OCI-LY3 (cell line): ENCODE measurements around the gene PHOSPHO1.
A peak's percentile ranks its signal among the peaks of the same experiment; 100 is the strongest.

ENCODE experiments used
- H2AFZ ChIP-seq: fragments of 200-600, 300-600 bp; shearing (Covaris generic); 2 replicates; pipeline ENCODE4 v1.6.0; 2014; ENCODE audit warnings: antibody characterized with exemption, low read depth, low read length
- H3K27ac ChIP-seq: fragments of 200-600, 300-600 bp; sonication (generic); 2 replicates; pipeline ENCODE4 v1.5.1; 2014; ENCODE audit warnings: mild to moderate bottlenecking, low read length, moderate library complexity, mixed read lengths
- H3K27me3 ChIP-seq: fragments of 200-600, 300-600 bp; sonication (generic); 2 replicates; pipeline ENCODE4 v1.6.1; 2014; ENCODE audit warnings: low read depth, low read length, mixed read lengths
- H3K36me3 ChIP-seq: fragments of 200-600, 300-600 bp; sonication (generic); replicated peaks from 2 replicates; pipeline ENCODE3; 2014; ENCODE audit warnings: low read depth, low read length, mixed read lengths
- H3K4me1 ChIP-seq: fragments of 300-600, 200-600 bp; sonication (generic); 2 replicates; pipeline ENCODE4 v1.6.1; 2014; ENCODE audit warnings: low read length, mixed read lengths
- H3K4me2 ChIP-seq: fragments of 200-600, 300-600 bp; sonication (generic); 2 replicates; pipeline ENCODE4 v1.6.1; 2014; ENCODE audit warnings: low read length, mixed read lengths
- H3K4me3 ChIP-seq: fragments of 300-600, 200-600 bp; sonication (generic); 2 replicates; pipeline ENCODE4 v1.5.1; 2014; ENCODE audit warnings: antibody characterized with exemption, mild to moderate bottlenecking, low read length, moderate library complexity
- H3K79me2 ChIP-seq: fragments of 300-600, 200-600 bp; shearing (Covaris generic); 2 replicates; pipeline ENCODE4 v1.6.1; 2014; ENCODE audit warnings: mild to moderate bottlenecking, low read length, mixed read lengths
- H3K9ac ChIP-seq: fragments of 300-600, 200-600 bp; shearing (Covaris generic); 2 replicates; pipeline ENCODE4 v1.6.0; 2014; ENCODE audit warnings: mild to moderate bottlenecking, low read length, moderate library complexity
- H3K9me3 ChIP-seq: fragments of 200-600, 300-600 bp; shearing (Covaris generic); 2 replicates; pipeline ENCODE4 v1.6.1; 2014; ENCODE audit warnings: low read length, mixed read lengths; ENCODE audit not compliant: insufficient read depth
- H4K20me1 ChIP-seq: fragments of 200-600, 300-600 bp; sonication (generic); 2 replicates; pipeline ENCODE4 v1.6.1; 2016; ENCODE audit warnings: low read length, mixed read lengths; ENCODE audit not compliant: insufficient read depth
- CTCF ChIP-seq: fragments of 200-600, 300-600 bp; sonication (generic); IDR thresholded peaks from 2 replicates; pipeline ENCODE4 v1.5.1; 2014; ENCODE audit warnings: antibody characterized with exemption, low read length, low read depth
- EZH2phosphoT487 ChIP-seq: fragments of 200-600 bp; shearing (Covaris generic); IDR thresholded peaks from 2 replicates; pipeline ENCODE4 v1.6.1; 2018; ENCODE audit warnings: antibody characterized with exemption, mixed run types, low read depth

PHOSPHO1 gene

GRCh38 chr17:49216953-49217650 lies 13.5 kb downstream of the PHOSPHO1 start:
- no peak overlapping the region for H3K9ac ChIP-seq
- no peak overlapping the region for H3K4me2 ChIP-seq
- H3K27ac ChIP-seq, result no peak overlapping the region
- peaks cover 11% of the 10 kb centered on the region for H3K36me3 ChIP-seq
- no peaks in the 10 kb centered on the region for H3K79me2 ChIP-seq
- H3K4me3 ChIP-seq, result no peak overlapping the region
- H3K9me3 ChIP-seq, result no peaks in the 10 kb centered on the region
- TF ChIP-seq EZH2phosphoT487 (no peak), CTCF (no peak)
- H4K20me1 ChIP-seq, result no peaks in the 10 kb centered on the region
- no peak overlapping the region for H2AFZ ChIP-seq
- no peaks in the 10 kb centered on the region for H3K27me3 ChIP-seq
- peaks cover 75% of the 10 kb centered on the region for H3K4me1 ChIP-seq

GRCh38 chr17:49216482-49216881 lies 14.1 kb downstream of the PHOSPHO1 start:
- no peaks in the 10 kb centered on the region for H3K79me2 ChIP-seq
- H2AFZ ChIP-seq, result no peak overlapping the region
- peak overlapping the region; percentile 8; the same call in 1 of the 2 replicates for H3K4me3 ChIP-seq
- H3K4me2 ChIP-seq, result peak overlapping the region; percentile 44
- peak overlapping the region; percentile 14; the same call in 1 of the 2 replicates for H3K9ac ChIP-seq
- H3K27me3 ChIP-seq, result no peaks in the 10 kb centered on the region
- H3K36me3 ChIP-seq, result peaks cover 11% of the 10 kb centered on the region
- H4K20me1 ChIP-seq, result no peaks in the 10 kb centered on the region
- H3K4me1 ChIP-seq, result peaks cover 76% of the 10 kb centered on the region
- no peak for TF ChIP-seq CTCF
- no peak for TF ChIP-seq EZH2phosphoT487
- H3K27ac ChIP-seq, result peak overlapping the region; percentile 61
- H3K9me3 ChIP-seq, result no peaks in the 10 kb centered on the region

GRCh38 chr17:49214676-49215360 lies 15.8 kb downstream of the PHOSPHO1 start:
- Histone ChIP-seq H3K4me2 (no peak overlapping the region; the same call in 1 of the 2 replicates), H3K9ac (no peak overlapping the region), H3K9me3 (no peaks in the 10 kb centered on the region), H2AFZ (no peak overlapping the region), H3K27ac (no peak overlapping the region), H3K4me3 (no peak overlapping the region), H3K27me3 (no peaks in the 10 kb centered on the region), H4K20me1 (no peaks in the 10 kb centered on the region), H3K79me2 (peaks cover 5% of the 10 kb centered on the region; the same call in 1 of the 2 replicates), H3K4me1 (peaks cover 81% of the 10 kb centered on the region), H3K36me3 (peaks cover 8% of the 10 kb centered on the region)
- TF ChIP-seq EZH2phosphoT487 (no peak), CTCF (no peak)

GRCh38 chr17:49213847-49214246 lies 16.7 kb downstream of the PHOSPHO1 start:
- H3K4me2 ChIP-seq, result peak overlapping the region; percentile 64
- no peak for TF ChIP-seq EZH2phosphoT487
- TF ChIP-seq CTCF, result no peak
- peak overlapping the region; percentile 23; the same call in 1 of the 2 replicates for H3K27ac ChIP-seq
- peaks cover 79% of the 10 kb centered on the region for H3K4me1 ChIP-seq
- no peak overlapping the region for H2AFZ ChIP-seq
- peak overlapping the region; percentile 42 for H3K4me3 ChIP-seq
- no peaks in the 10 kb centered on the region for H3K27me3 ChIP-seq
- no peaks in the 10 kb centered on the region for H3K9me3 ChIP-seq
- H3K9ac ChIP-seq, result no peak overlapping the region
- no peaks in the 10 kb centered on the region for H4K20me1 ChIP-seq
- H3K79me2 ChIP-seq, result peaks cover 5% of the 10 kb centered on the region; the same call in 1 of the 2 replicates
- peaks cover 8% of the 10 kb centered on the region for H3K36me3 ChIP-seq
